Esophagus squamous epithelium (tissue), 5 donors: ENCODE results near the gene POLH. TPM values are rescaled to one million over a fixed set of nuclear protein-coding genes. Genes with fewer than 3 reads are reported as not detected.
"Not testable (repeated sequence)": the region's sequence is repeated elsewhere in the genome, so short reads cannot be mapped to it uniquely, and the experiment has no call there.

Source experiments
- DNase-seq: peaks from one replicate; lab custom pipeline; 2025; lab: John Stamatoyannopoulos, UW
- H3K27ac ChIP-seq, 4 donors: fragments of 200-600 bp; sonication (generic); one replicate each; pipeline ENCODE4 v1.5.1; 2016 to 2019; ENCODE audit warnings: mild to moderate bottlenecking in 1 of 4
- H3K27me3 ChIP-seq, 4 donors: fragments of 200-600 bp; sonication (generic); 1 replicate in 3 of 4; 2 replicates in 1 of 4; pipeline versions ENCODE4 v1.5.1 to v1.6.0; 2017 to 2021; ENCODE audit warnings: antibody characterized with exemption in 1 of 4
- H3K36me3 ChIP-seq, 3 donors: fragments of 200-600 bp; sonication (generic); one replicate each; pipeline ENCODE4 v1.5.1; 2016 to 2019
- H3K4me1 ChIP-seq, 3 donors: fragments of 200-600 bp; sonication (generic); one replicate each; pipeline ENCODE4 v1.5.1; 2017 to 2019
- H3K4me3 ChIP-seq, 4 donors: fragments of 200-600 bp; sonication (generic); 1 replicate in 3 of 4; 2 replicates in 1 of 4; pipeline ENCODE4 v1.5.1; 2016 to 2019; ENCODE audit warnings: mild to moderate bottlenecking in 2 of 4, moderate library complexity in 1 of 4
- H3K9me3 ChIP-seq, 3 donors: fragments of 200-600 bp; sonication (generic); one replicate each; pipeline ENCODE4 v1.5.1; 2016 to 2019
- POLR2A ChIP-seq, 4 donors: fragments of 450-650 bp; IDR thresholded peaks; one replicate each; pipeline ENCODE4 v1.6.1; 2017; ENCODE audit warnings: antibody characterized with exemption in 4 of 4, mild to moderate bottlenecking in 4 of 4, moderate library complexity in 3 of 4
- WGBS, 2 donors: methylation state at CpG; one replicate each; pipeline ENCODE4 v1.1.5; 2018; 5-methylcytosine and 5-hydroxymethylcytosine counted together
- intact Hi-C: fragments of 100-400 bp; cut with DNase I; formaldehyde crosslinking; loops from one replicate; pipeline ENCODE4 v1.15.0; 2022
- total RNA-seq, 4 donors: library from RNA; depleted of rRNA; stranded (reverse); fragments of >200 nt; gene quantifications; one replicate each; pipeline ENCODE4 v1.1.0, GENCODE V29; 2016
- TF ChIP-seq, protein P1 (sequence below), 6 experiments: fragments of 450-650 bp in 4 of 6; fragments of 200-600 bp in 2 of 6; sonication (generic) in 2 of 6; IDR thresholded peaks; one replicate each; pipeline ENCODE4 v1.5.1; 2016 to 2019; ENCODE audit warnings: antibody characterized with exemption in 6 of 6, mild to moderate bottlenecking in 4 of 6, moderate library complexity in 4 of 6
- donor health status: DM: yes; HTN: yes; CAD: no.

POLH gene
- total RNA-seq, 4 donors from 2014 or later = 5.3 to 14.8 (median 12.4) TPM

DNA sequence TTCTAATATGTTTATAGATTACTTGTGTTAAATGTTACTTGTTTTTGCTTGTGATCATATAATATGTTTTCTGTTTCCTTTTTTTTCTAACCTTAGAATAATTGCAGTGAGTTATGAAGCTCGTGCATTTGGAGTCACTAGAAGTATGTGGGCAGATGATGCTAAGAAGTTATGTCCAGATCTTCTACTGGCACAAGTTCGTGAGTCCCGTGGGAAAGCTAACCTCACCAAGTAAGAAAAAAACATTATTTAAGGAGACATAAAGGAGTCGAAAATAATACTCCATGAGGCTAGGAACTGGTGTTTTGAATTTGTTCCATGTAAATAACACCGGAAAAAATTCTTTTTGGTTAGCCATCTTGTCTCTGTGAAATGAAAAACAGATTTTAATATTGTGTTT lies 6.9 kb downstream of the POLH start:
- no peak for DNase-seq
- WGBS, 2 donors = 80 to 81% methylated on average over 5 of the region's 5 CpGs
- TF ChIP-seq, protein P1, sequence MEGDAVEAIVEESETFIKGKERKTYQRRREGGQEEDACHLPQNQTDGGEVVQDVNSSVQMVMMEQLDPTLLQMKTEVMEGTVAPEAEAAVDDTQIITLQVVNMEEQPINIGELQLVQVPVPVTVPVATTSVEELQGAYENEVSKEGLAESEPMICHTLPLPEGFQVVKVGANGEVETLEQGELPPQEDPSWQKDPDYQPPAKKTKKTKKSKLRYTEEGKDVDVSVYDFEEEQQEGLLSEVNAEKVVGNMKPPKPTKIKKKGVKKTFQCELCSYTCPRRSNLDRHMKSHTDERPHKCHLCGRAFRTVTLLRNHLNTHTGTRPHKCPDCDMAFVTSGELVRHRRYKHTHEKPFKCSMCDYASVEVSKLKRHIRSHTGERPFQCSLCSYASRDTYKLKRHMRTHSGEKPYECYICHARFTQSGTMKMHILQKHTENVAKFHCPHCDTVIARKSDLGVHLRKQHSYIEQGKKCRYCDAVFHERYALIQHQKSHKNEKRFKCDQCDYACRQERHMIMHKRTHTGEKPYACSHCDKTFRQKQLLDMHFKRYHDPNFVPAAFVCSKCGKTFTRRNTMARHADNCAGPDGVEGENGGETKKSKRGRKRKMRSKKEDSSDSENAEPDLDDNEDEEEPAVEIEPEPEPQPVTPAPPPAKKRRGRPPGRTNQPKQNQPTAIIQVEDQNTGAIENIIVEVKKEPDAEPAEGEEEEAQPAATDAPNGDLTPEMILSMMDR (IDR thresholded peaks at IDR 0.05) = no peak
- no peak for TF ChIP-seq POLR2A (IDR thresholded peaks at IDR 0.05)
- Histone ChIP-seq H3K36me3 (peaks cover 10 to 58% (median 15%) of the 10 kb centered on the region in 3 donors), H3K4me1 (peaks cover 3 to 14% (median 9%) of the 10 kb centered on the region in 3 donors), H3K9me3 (no peaks in the 10 kb centered on the region), H3K4me3 (no peak overlapping the region), H3K27ac (no peak overlapping the region), H3K27me3 (no peaks in the 10 kb centered on the region)
- intact Hi-C loops = no loop called here

- intact Hi-C loops = no loop called here
- no peak for TF ChIP-seq POLR2A (IDR thresholded peaks at IDR 0.05)
- TF ChIP-seq, protein P1 (IDR thresholded peaks at IDR 0.05) = no peak
- no peak overlapping the region for H3K27ac ChIP-seq
- no peak overlapping the region for H3K4me3 ChIP-seq
- DNase-seq = no peak
- peaks cover 10 to 80% (median 15%) of the 10 kb centered on the region in 3 donors for H3K36me3 ChIP-seq
- no peaks in the 10 kb centered on the region for H3K4me1 ChIP-seq
- no peaks in the 10 kb centered on the region for H3K9me3 ChIP-seq
- H3K27me3 ChIP-seq = no peaks in the 10 kb centered on the region
- 87 to 93% methylated on average over 7 of the region's 7 CpGs for WGBS, 2 donors
These were observed 9.0 kb downstream of the POLH start for GRCh38 chr6:43584892-43585570.

- intact Hi-C loops = no loop called here
- WGBS, 2 donors = 94 to 98% methylated on average over 4 to 5 of the region's 5 CpGs
- H3K36me3 ChIP-seq = peaks cover 10 to 99% (median 15%) of the 10 kb centered on the region in 3 donors
These were observed 12.2 kb downstream of the POLH start for GRCh38 chr6:43588194-43588593.

DNA sequence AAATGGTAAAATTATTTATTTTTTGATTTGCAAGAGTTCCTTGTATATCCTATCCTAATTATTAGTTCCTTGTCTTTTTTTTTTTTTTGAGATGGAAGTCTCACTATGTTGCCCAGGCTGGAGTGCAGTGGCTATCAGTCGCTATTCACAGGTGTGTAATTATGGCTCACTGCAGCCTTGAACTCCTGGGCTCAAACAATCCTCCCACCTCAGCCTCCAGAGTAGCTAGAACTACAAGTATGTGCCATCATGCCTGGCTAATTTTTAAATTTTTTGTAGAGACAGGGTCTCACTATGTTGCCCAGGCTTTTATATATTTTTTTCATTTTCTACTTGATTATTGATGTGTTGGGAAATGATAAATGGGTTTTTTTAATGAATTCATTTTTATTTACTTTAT lies 13.6 kb downstream of the POLH start:
- H3K27ac ChIP-seq, H3K4me1 ChIP-seq, intact Hi-C loops, DNase-seq, H3K9me3 ChIP-seq, H3K27me3 ChIP-seq, H3K4me3 ChIP-seq: not testable (repeated sequence)
- H3K36me3 ChIP-seq = peaks cover 5 to 94% (median 7%) of the 10 kb centered on the region in 3 donors
- WGBS, 2 donors = 100% methylated on average over 1 of the region's 1 CpG

More at GRCh38 chr6:43588194-43588593, 12.2 kb downstream of the POLH start:
- TF ChIP-seq, protein P1 (IDR thresholded peaks at IDR 0.05) = no peak
- no peak for TF ChIP-seq POLR2A (IDR thresholded peaks at IDR 0.05)
- Histone ChIP-seq H3K4me3 (no peak overlapping the region), H3K4me1 (no peaks in the 10 kb centered on the region), H3K27me3 (no peaks in the 10 kb centered on the region), H3K9me3 (no peaks in the 10 kb centered on the region), H3K27ac (no peak overlapping the region)
- no peak for DNase-seq

GRCh38 chr6:43593938-43594337 lies 18.0 kb downstream of the POLH start:
- WGBS, 2 donors = 84 to 90% methylated on average over 1 of the region's 1 CpG
- intact Hi-C loops = no loop called here
- Histone ChIP-seq H3K27me3 (no peaks in the 10 kb centered on the region), H3K36me3 (peaks cover 0 to 86% (median 0%) of the 10 kb centered on the region in 3 donors), H3K4me1 (no peaks in the 10 kb centered on the region), H3K9me3 (no peaks in the 10 kb centered on the region), H3K4me3 (no peak overlapping the region), H3K27ac (no peak overlapping the region)
- TF ChIP-seq POLR2A (IDR thresholded peaks at IDR 0.05) = no peak
- TF ChIP-seq, protein P1 (IDR thresholded peaks at IDR 0.05) = no peak
- DNase-seq = no peak
